Neuronal stem cell (in vitro differentiated cells): ENCODE data around the gene CIAPIN1.

Experiments used
- DNase-seq: peaks from one replicate; pipeline ENCODE4 v3.0.0-alpha.2; 2013; ENCODE audit warnings: low spot score
- H2AFZ ChIP-seq: one replicate; pipeline ENCODE4 v1.6.1; 2013; ENCODE audit warnings: mild to moderate bottlenecking, low read length, inconsistent platforms
- H2AK5ac ChIP-seq: 2 replicates; pipeline ENCODE4 v1.6.1; 2013; ENCODE audit warnings: low read depth, mild to moderate bottlenecking, inconsistent platforms, low read length, moderate library complexity, mixed read lengths
- H2BK120ac ChIP-seq: 2 replicates; pipeline ENCODE4 v1.6.1; 2013; ENCODE audit warnings: low read depth, mild to moderate bottlenecking, inconsistent platforms, low read length, moderate library complexity, mixed read lengths
- H2BK12ac ChIP-seq: one replicate; pipeline ENCODE4 v1.6.1; 2013; ENCODE audit warnings: low read length, inconsistent platforms
- H2BK15ac ChIP-seq: 2 replicates; pipeline ENCODE4 v1.6.1; 2013; ENCODE audit warnings: mild to moderate bottlenecking, low read length, inconsistent platforms, mixed read lengths
- H2BK5ac ChIP-seq: one replicate; pipeline ENCODE4 v1.6.1; 2013; ENCODE audit warnings: inconsistent platforms, mild to moderate bottlenecking, low read length, moderate library complexity
- H3K14ac ChIP-seq: one replicate; pipeline ENCODE4 v1.6.1; 2013; ENCODE audit warnings: low read length, inconsistent platforms
- H3K18ac ChIP-seq: 2 replicates; pipeline ENCODE4 v1.6.1; 2013; ENCODE audit warnings: low read length, inconsistent platforms
- H3K23ac ChIP-seq: 2 replicates; pipeline ENCODE4 v1.6.1; 2013; ENCODE audit warnings: low read depth, mild to moderate bottlenecking, mixed read lengths, low read length, inconsistent platforms; ENCODE audit not compliant: poor library complexity
- H3K27ac ChIP-seq: replicated peaks from 3 replicates; pipeline ENCODE4 v1.5.1; 2013; ENCODE audit warnings: low read length, inconsistent platforms
- H3K27me3 ChIP-seq, 3 experiments: 2 replicates each; pipeline ENCODE4 v1.6.1; 2013; ENCODE audit warnings: low read length in 3 of 3, mild to moderate bottlenecking in 2 of 3, inconsistent platforms in 1 of 3, low read depth in 1 of 3, mixed read lengths in 1 of 3, moderate library complexity in 1 of 3; ENCODE audit not compliant: control insufficient read depth in 3 of 3, insufficient read depth in 3 of 3
- H3K36me3 ChIP-seq, 2 donors: replicated peaks in 1 of 2; 2 replicates each; pipeline ENCODE4 v1.6.1; 2013; ENCODE audit warnings: low read length in 2 of 2; ENCODE audit not compliant: control insufficient read depth in 2 of 2, insufficient read depth in 2 of 2
- H3K4ac ChIP-seq: 2 replicates; pipeline ENCODE4 v1.6.1; 2013; ENCODE audit warnings: inconsistent platforms, mild to moderate bottlenecking, low read length, moderate library complexity
- H3K4me1 ChIP-seq, 2 donors: 1 replicate in 1 of 2; 2 replicates in 1 of 2; pipeline ENCODE4 v1.6.1; 2013; ENCODE audit warnings: low read length in 2 of 2, low read depth in 1 of 2; ENCODE audit not compliant: control insufficient read depth in 2 of 2, insufficient read depth in 1 of 2
- H3K4me2 ChIP-seq: one replicate; pipeline ENCODE4 v1.6.1; 2013; ENCODE audit warnings: mild to moderate bottlenecking, low read length, inconsistent platforms; ENCODE audit not compliant: insufficient read depth, poor library complexity, severe bottlenecking
- H3K4me3 ChIP-seq, 2 donors: 2 replicates each; pipeline ENCODE4 v1.5.1; 2013; ENCODE audit warnings: low read length in 2 of 2, mild to moderate bottlenecking in 2 of 2, inconsistent platforms in 1 of 2, moderate library complexity in 1 of 2
- H3K79me1 ChIP-seq: one replicate; pipeline ENCODE4 v1.6.1; 2013; ENCODE audit warnings: low read depth, mild to moderate bottlenecking, inconsistent platforms, low read length, moderate library complexity
- H3K9ac ChIP-seq: one replicate; pipeline ENCODE4 v1.6.1; 2013; ENCODE audit warnings: mild to moderate bottlenecking, low read depth, low read length, inconsistent platforms; ENCODE audit not compliant: poor library complexity
- H3K9me3 ChIP-seq, 2 donors: replicated peaks in 1 of 2; 2 replicates each; pipeline versions ENCODE3 to v1.6.1; 2013; ENCODE audit warnings: low read length in 2 of 2, mild to moderate bottlenecking in 2 of 2, inconsistent platforms in 1 of 2, low read depth in 1 of 2, mixed read lengths in 1 of 2, moderate library complexity in 1 of 2; ENCODE audit not compliant: control insufficient read depth in 2 of 2, insufficient read depth in 1 of 2
- H4K8ac ChIP-seq: one replicate; pipeline ENCODE4 v1.6.1; 2013; ENCODE audit warnings: low read depth, mild to moderate bottlenecking, inconsistent platforms, low read length, moderate library complexity
- H4K91ac ChIP-seq: one replicate; pipeline ENCODE4 v1.6.1; 2013; ENCODE audit warnings: low read length, low read depth, mild to moderate bottlenecking, inconsistent platforms; ENCODE audit not compliant: poor library complexity
- WGBS, 2 donors: extraction: QIAGEN DNeasy Blood & Tissue Kit; methylation state at CpG; one replicate each; pipeline ENCODE4 v1.1.7; 2013; ENCODE audit warnings: missing lambda C conversion rate in 2 of 2, mixed read lengths in 1 of 2; ENCODE audit not compliant: insufficient read length in 2 of 2, insufficient replicate concordance in 1 of 2; ENCODE audit errors: extremely low coverage in 2 of 2; 5-methylcytosine and 5-hydroxymethylcytosine counted together

Gene CIAPIN1

GRCh38 chr16:57390636-57391295 is 56.4 kb downstream of the CIAPIN1 start:
- H2BK15ac ChIP-seq = no peak overlapping the region
- H2BK12ac ChIP-seq = no peak overlapping the region

GRCh38 chr16:57389087-57389468 is 58.1 kb downstream of the CIAPIN1 start:
- no peaks in the 10 kb centered on the region for H3K9me3 ChIP-seq
- no peak overlapping the region for H2AK5ac ChIP-seq
- no peak overlapping the region for H3K4me3 ChIP-seq
- H3K4ac ChIP-seq = no peak overlapping the region
- H2BK15ac ChIP-seq = no peak overlapping the region
- H2AFZ ChIP-seq = no peak overlapping the region
- no peak overlapping the region for H2BK5ac ChIP-seq
- H2BK120ac ChIP-seq = no peak overlapping the region
- H3K27ac ChIP-seq = no peak overlapping the region
- WGBS, 2 donors = 100% methylated on average over 1 of the region's 3 CpGs; no CpG with 5 or more reads in 1 of the 2 donors
- H2BK12ac ChIP-seq = no peak overlapping the region
- no peaks in the 10 kb centered on the region for H3K27me3 ChIP-seq
- no peak overlapping the region for H3K9ac ChIP-seq
- H3K36me3 ChIP-seq = no peaks in the 10 kb centered on the region
- no peak overlapping the region for H3K18ac ChIP-seq
- no peak overlapping the region for H3K23ac ChIP-seq
- DNase-seq = no peak
- H3K4me2 ChIP-seq = no peak overlapping the region
- H4K8ac ChIP-seq = no peak overlapping the region
- peaks cover 6% of the 10 kb centered on the region in 2 donors for H3K4me1 ChIP-seq
- H3K14ac ChIP-seq = no peak overlapping the region
- no peak overlapping the region for H4K91ac ChIP-seq
- H3K79me1 ChIP-seq = no peaks in the 10 kb centered on the region

More at GRCh38 chr16:57390636-57391295, 56.4 kb downstream of the CIAPIN1 start:
- no peak overlapping the region for H3K14ac ChIP-seq
- no peak overlapping the region for H2BK120ac ChIP-seq
- no peak overlapping the region for H2AK5ac ChIP-seq
- no peak overlapping the region for H4K91ac ChIP-seq
- DNase-seq = no peak
- no peaks in the 10 kb centered on the region for H3K9me3 ChIP-seq
- H2AFZ ChIP-seq = no peak overlapping the region
- H2BK5ac ChIP-seq = no peak overlapping the region
- no peak overlapping the region for H4K8ac ChIP-seq
- H3K4me3 ChIP-seq = no peak overlapping the region
- no peak overlapping the region for H3K27ac ChIP-seq
- H3K18ac ChIP-seq = no peak overlapping the region
- no peaks in the 10 kb centered on the region for H3K79me1 ChIP-seq
- no peak overlapping the region for H3K4me2 ChIP-seq
- H3K36me3 ChIP-seq = no peaks in the 10 kb centered on the region
- no peak overlapping the region for H3K4ac ChIP-seq
- peaks cover 5 to 6% of the 10 kb centered on the region in 2 donors for H3K4me1 ChIP-seq
- no CpG with 5 or more reads among the region's 5 CpGs for WGBS, 2 donors
- H3K27me3 ChIP-seq = no peaks in the 10 kb centered on the region
- H3K9ac ChIP-seq = no peak overlapping the region
- no peak overlapping the region for H3K23ac ChIP-seq

- Histone ChIP-seq H3K9me3 (no peaks in the 10 kb centered on the region), H2BK120ac (no peak overlapping the region), H4K8ac (no peak overlapping the region), H4K91ac (no peak overlapping the region), H3K4me1 (peaks cover 6 to 11% of the 10 kb centered on the region in 2 donors), H2BK15ac (no peak overlapping the region), H3K4ac (no peak overlapping the region), H3K79me1 (no peaks in the 10 kb centered on the region), H3K18ac (peak overlapping the region; percentile 42), H3K27ac (no peak overlapping the region), H2BK12ac (no peak overlapping the region), H3K36me3 (peaks cover 0 to under 1% of the 10 kb centered on the region in 2 donors), H2AFZ (no peak overlapping the region), H3K23ac (no peak overlapping the region), H2BK5ac (no peak overlapping the region), H3K14ac (no peak overlapping the region), H3K4me2 (no peak overlapping the region), H3K9ac (no peak overlapping the region), H2AK5ac (no peak overlapping the region), H3K27me3 (no peaks in the 10 kb centered on the region), H3K4me3 (no peak overlapping the region)
- WGBS, 2 donors = 100% methylated on average over 1 to 2 of the region's 7 CpGs
- no peak for DNase-seq
Measured at GRCh38 chr16:57388359-57389086, 58.7 kb downstream of the CIAPIN1 start.

GRCh38 chr16:57387598-57388354 is 59.4 kb downstream of the CIAPIN1 start:
- Histone ChIP-seq H4K8ac (no peak overlapping the region), H3K4me1 (peaks cover 6 to 11% of the 10 kb centered on the region in 2 donors), H3K18ac (peak overlapping the region; percentile 42), H3K4me2 (no peak overlapping the region), H2AFZ (no peak overlapping the region), H2BK120ac (no peak overlapping the region), H2BK12ac (no peak overlapping the region), H2BK5ac (no peak overlapping the region), H3K14ac (no peak overlapping the region), H3K36me3 (peaks cover 0 to 6% of the 10 kb centered on the region in 2 donors), H2BK15ac (no peak overlapping the region), H3K4ac (no peak overlapping the region), H4K91ac (no peak overlapping the region), H3K9ac (no peak overlapping the region), H3K4me3 (no peak overlapping the region), H3K27ac (no peak overlapping the region), H3K9me3 (no peaks in the 10 kb centered on the region), H3K23ac (no peak overlapping the region), H3K79me1 (no peaks in the 10 kb centered on the region), H2AK5ac (no peak overlapping the region), H3K27me3 (no peaks in the 10 kb centered on the region)
- DNase-seq = no peak
- no CpG with 5 or more reads among the region's 3 CpGs for WGBS, 2 donors
